A673 (cell line): ENCODE data around the gene TMEM42. TPM values are rescaled to one million over a fixed set of nuclear protein-coding genes. Genes with fewer than 3 reads are reported as not detected.
"Not testable (repeated sequence)": the region's sequence is repeated elsewhere in the genome, so short reads cannot be mapped to it uniquely, and the experiment has no call there.

Experiments used
- Bru-seq: library from RNA; stranded (reverse); fragments of 400-500 nt; gene quantifications from one replicate; lab custom pipeline; 2021; lab: Mats Ljungman, UMichigan
- BruChase-seq, 2 experiments: library from RNA; stranded (reverse); fragments of 400-500 nt; gene quantifications; one replicate each; lab custom pipeline; 2021; lab: Mats Ljungman, UMichigan
- BruUV-seq: library from RNA; stranded (reverse); fragments of 400-500 nt; replicated peaks from 2 replicates; lab custom pipeline; 2021; lab: Mats Ljungman, UMichigan
- CTCF ChIA-PET: fragments of 300-600 bp; sonication (Branson Sonifier 250); formaldehyde crosslinking; loops from one replicate; lab custom pipeline; 2022; ENCODE audit warnings: antibody characterized with exemption; lab: Charles Lee
- POLR2A ChIA-PET: fragments of 300-600 bp; sonication (Branson Sonifier 250); formaldehyde crosslinking; loops from one replicate; lab custom pipeline; 2022; ENCODE audit warnings: antibody characterized with exemption; ENCODE audit not compliant: low non-redundant PET; lab: Charles Lee
- DNase-seq: peaks from one replicate; pipeline ENCODE4 v3.0.0-alpha.2; 2015; ENCODE audit warnings: low spot score
- H3K27ac ChIP-seq: fragments of 200-600 bp; sonication (generic); 2 replicates; pipeline ENCODE4 v1.5.1; 2016; ENCODE audit warnings: mixed run types, low read depth, mild to moderate bottlenecking, mixed read lengths, antibody characterized with exemption, low read length; ENCODE audit not compliant: poor library complexity, severe bottlenecking
- H3K27me3 ChIP-seq: fragments of 200-600 bp; sonication (generic); replicated peaks from 2 replicates; pipeline ENCODE4 v1.6.1; 2017; ENCODE audit warnings: mixed run types, low read depth, mild to moderate bottlenecking, mixed read lengths, antibody characterized with exemption, low read length; ENCODE audit not compliant: insufficient read depth, poor library complexity
- H3K36me3 ChIP-seq: fragments of 200-600 bp; sonication (generic); 2 replicates; pipeline ENCODE4 v1.6.1; 2016; ENCODE audit warnings: mixed run types, mild to moderate bottlenecking, mixed read lengths, antibody characterized with exemption, low read length; ENCODE audit not compliant: insufficient read depth, poor library complexity, severe bottlenecking
- H3K4me1 ChIP-seq: fragments of 200-600 bp; sonication (generic); 2 replicates; pipeline ENCODE4 v1.6.1; 2017; ENCODE audit warnings: mixed run types, mild to moderate bottlenecking, mixed read lengths, antibody characterized with exemption, low read length; ENCODE audit not compliant: insufficient read depth, poor library complexity, severe bottlenecking
- H3K4me3 ChIP-seq: fragments of 200-600 bp; sonication (generic); 2 replicates; pipeline ENCODE4 v1.5.1; 2016; ENCODE audit warnings: low read depth, mixed run types, mild to moderate bottlenecking, mixed read lengths, low read length; ENCODE audit not compliant: poor library complexity, severe bottlenecking
- H3K9me3 ChIP-seq: fragments of 200-600 bp; sonication (generic); 2 replicates; pipeline ENCODE4 v1.6.1; 2016; ENCODE audit warnings: mixed run types, low read depth, mild to moderate bottlenecking, mixed read lengths, antibody characterized with exemption, low read length; ENCODE audit not compliant: poor library complexity, severe bottlenecking
- CTCF ChIP-seq: fragments of 300-800, 200-600 bp; sonication (generic); conservative IDR thresholded peaks from 2 replicates; pipeline ENCODE4 v1.5.1; 2017; ENCODE audit warnings: low read depth, mild to moderate bottlenecking, antibody characterized with exemption, low read length, moderate library complexity, mixed read lengths
- EZH2 ChIP-seq: fragments of 200-600 bp; sonication (generic); IDR thresholded peaks from 2 replicates; pipeline ENCODE4 v1.6.1; 2017; ENCODE audit warnings: borderline replicate concordance, low read depth, mild to moderate bottlenecking, mixed read lengths, antibody characterized with exemption, low read length; ENCODE audit not compliant: poor library complexity, severe bottlenecking
- intact Hi-C: fragments of 100-400 bp; cut with micrococcal nuclease; formaldehyde crosslinking; loops from one replicate; pipeline ENCODE4 v1.10.0; 2022; ENCODE audit not compliant: unreplicated experiment
- long read RNA-seq: library from polyadenylated mRNA; stranded (forward); transcript quantifications from one replicate; pipeline ENCODE4 v2.0.0, GENCODE V29; 2022
- total RNA-seq: library from RNA; stranded (reverse); gene quantifications from 2 replicates; pipeline ENCODE4 v1.2.3, GENCODE V29; 2021

TMEM42 gene
- 6.5 and 8.8 TPM in 2 replicates for total RNA-seq
- percentile 59 among the genes with signal in this experiment for Bru-seq, nascent RNA
- percentile 55 among the genes with signal in this experiment for BruChase-seq, experiment 1, labeled RNA remaining after a 2-hour chase
- BruChase-seq, experiment 2, labeled RNA remaining after a 6-hour chase = percentile 59 among the genes with signal in this experiment
- long read RNA-seq, partial matches to known transcripts = 1 of 11 reads
- long read RNA-seq, other reads (novel, unspliced or antisense) = 6 of 11 reads

DNA sequence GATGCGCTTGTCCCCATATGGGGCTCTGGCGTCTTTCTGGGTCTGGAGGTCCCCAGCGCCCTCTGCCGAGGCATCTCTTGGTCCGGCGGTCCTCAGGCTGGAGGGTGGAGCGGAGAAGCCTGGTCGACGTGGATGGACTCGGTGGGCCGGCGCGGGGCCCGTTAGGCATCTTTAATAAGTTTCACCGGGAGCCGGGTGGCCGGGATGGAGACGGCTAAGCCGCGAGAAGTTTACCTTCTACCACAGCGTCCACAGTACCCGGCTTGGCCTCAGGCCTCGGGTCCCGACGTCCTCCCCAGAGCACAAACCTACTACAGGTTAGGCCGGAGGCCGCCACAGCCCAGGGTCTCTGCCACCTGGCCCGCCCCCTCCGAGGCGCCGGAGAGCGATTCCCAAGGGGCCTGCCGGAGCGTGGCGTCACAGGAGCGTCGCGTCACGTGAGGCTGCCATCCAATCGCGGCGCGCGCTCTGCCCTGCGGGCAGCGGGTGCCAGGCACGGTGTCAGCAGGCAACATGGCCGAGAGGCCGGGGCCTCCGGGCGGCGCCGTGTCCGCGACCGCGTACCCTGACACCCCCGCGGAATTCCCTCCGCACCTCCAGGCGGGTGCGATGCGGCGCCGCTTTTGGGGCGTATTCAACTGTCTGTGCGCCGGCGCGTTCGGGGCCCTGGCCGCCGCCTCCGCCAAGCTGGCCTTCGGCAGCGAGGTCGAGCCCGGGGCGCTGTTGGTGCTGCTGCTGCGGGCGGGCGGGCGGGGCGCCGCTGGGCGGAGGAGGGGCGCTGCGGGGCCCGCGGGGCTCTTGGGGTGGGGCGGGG, at the start of gene TMEM42:
TMEM42 (plus strand) TSS at position 501 of the 814 bp plus-strand sequence; CDS start at position 514, 13 bp downstream.
- TF ChIP-seq EZH2 (no peak), CTCF (no peak)
- CTCF ChIA-PET = no interaction called here
- POLR2A ChIA-PET = no interaction called here
- H3K4me1 ChIP-seq = no peaks in the 10 kb centered on the region
- BruUV-seq = no TSS peak
- H3K27me3 ChIP-seq = no peaks in the 10 kb centered on the region
- no peaks in the 10 kb centered on the region for H3K36me3 ChIP-seq
- no peaks in the 10 kb centered on the region for H3K9me3 ChIP-seq
- H3K27ac ChIP-seq = peak within 1 kb of the TSS; percentile 72
- H3K4me3 ChIP-seq = peak within 1 kb of the TSS; percentile 52
- intact Hi-C loops = no loop called here
- DNase-seq = peak; percentile 83

GRCh38 chr3:44814751-44815150, 47.0 kb upstream of the TMEM42 start:
- Histone ChIP-seq H3K4me1 (no peaks in the 10 kb centered on the region), H3K4me3 (no peak overlapping the region), H3K36me3 (peaks cover 12% of the 10 kb centered on the region), H3K27ac (no peak overlapping the region), H3K9me3 (no peaks in the 10 kb centered on the region), H3K27me3 (no peaks in the 10 kb centered on the region)
- intact Hi-C loops = no loop called here
- no TSS peak for BruUV-seq
- TF ChIP-seq CTCF (no peak), EZH2 (no peak)
- ChIA-PET POLR2A (no interaction called here), CTCF (no interaction called here)
- DNase-seq = no peak

DNA sequence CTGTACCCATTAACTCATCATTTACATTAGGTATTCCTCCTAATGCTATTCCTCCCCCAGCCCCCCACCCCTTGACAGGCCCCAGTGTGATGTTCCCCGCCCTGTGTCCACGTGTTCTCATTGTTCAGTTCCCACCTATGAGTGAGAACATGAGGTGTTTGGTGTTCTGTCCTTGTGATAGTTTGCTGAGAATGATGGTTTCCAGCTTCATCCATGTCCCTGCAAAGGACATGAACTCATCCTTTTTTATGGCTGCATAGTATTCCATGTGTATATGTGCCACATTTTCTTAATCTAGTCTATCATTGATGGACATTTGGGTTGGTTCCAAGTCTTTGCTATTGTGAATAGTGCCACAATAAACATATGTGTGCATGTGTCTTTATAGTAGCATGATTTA, 45.4 kb upstream of the TMEM42 start:
- H3K36me3 ChIP-seq, CTCF ChIA-PET, H3K4me1 ChIP-seq, BruUV-seq, H3K27ac ChIP-seq, POLR2A ChIA-PET, intact Hi-C loops, H3K9me3 ChIP-seq, H3K27me3 ChIP-seq, H3K4me3 ChIP-seq, DNase-seq: not testable (repeated sequence)

DNA sequence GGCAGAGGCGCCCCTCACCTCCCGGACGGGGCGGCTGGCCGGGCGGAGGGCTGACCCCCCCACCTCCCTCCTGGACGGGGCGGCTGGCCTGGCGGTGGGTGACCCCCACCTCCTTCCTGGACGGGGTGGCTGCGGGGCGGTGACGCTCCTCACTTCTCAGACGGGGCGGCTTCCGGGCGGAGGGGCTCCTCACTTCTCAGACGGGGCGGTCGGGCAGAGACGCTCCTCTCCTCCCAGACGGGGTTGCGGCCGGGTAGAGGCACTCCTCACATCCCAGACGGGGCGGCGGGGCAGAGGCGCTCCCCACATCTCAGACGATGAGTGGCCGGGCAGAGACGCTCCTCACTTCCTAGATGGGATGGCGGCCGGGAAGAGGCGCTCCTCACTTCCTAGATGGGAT, 40.5 kb upstream of the TMEM42 start:
- H3K27ac ChIP-seq, BruUV-seq, H3K9me3 ChIP-seq, intact Hi-C loops, H3K4me1 ChIP-seq, POLR2A ChIA-PET, H3K27me3 ChIP-seq, CTCF ChIA-PET, H3K4me3 ChIP-seq, DNase-seq: not testable (repeated sequence)
- H3K36me3 ChIP-seq = peaks cover 10% of the 10 kb centered on the region
